ENCODE data around the gene NTM. TPM values are rescaled to one million over a fixed set of nuclear protein-coding genes. Genes with fewer than 3 reads are reported as not detected.

The NTM gene
- total RNA-seq, 1 donor from 2014 or later, result 82.7 TPM

- Mint-ChIP-seq H3K27ac (ENCODE audit: unreplicated experiment) (peak overlapping the region; percentile 72), H3K9me3 (ENCODE audit: unreplicated experiment) (no peaks in the 10 kb centered on the region), H3K27me3 (ENCODE audit: unreplicated experiment) (no peaks in the 10 kb centered on the region), H3K36me3 (ENCODE audit: unreplicated experiment) (no peaks in the 10 kb centered on the region), H3K4me3 (ENCODE audit: unreplicated experiment) (no peak overlapping the region), H3K4me1 (ENCODE audit: unreplicated experiment) (peaks cover 33% of the 10 kb centered on the region)
- no peak for TF ChIP-seq CTCF (IDR thresholded peaks at IDR 0.05)
- DNase-seq (ENCODE audit: extremely low spot score, unreplicated experiment), result no peak
These were observed 742.4 kb downstream of the NTM start for GRCh38 chr11:132112846-132113245.

GRCh38 chr11:132114185-132114584 is 743.8 kb downstream of the NTM start:
- peak; percentile 51 for TF ChIP-seq CTCF (IDR thresholded peaks at IDR 0.05)
- peaks cover 33% of the 10 kb centered on the region for H3K4me1 Mint-ChIP-seq (ENCODE audit: unreplicated experiment)
- DNase-seq (ENCODE audit: extremely low spot score, unreplicated experiment), result no peak
- no peaks in the 10 kb centered on the region for H3K27me3 Mint-ChIP-seq (ENCODE audit: unreplicated experiment)
- peak overlapping the region; percentile 70 for H3K27ac Mint-ChIP-seq (ENCODE audit: unreplicated experiment)
- H3K9me3 Mint-ChIP-seq (ENCODE audit: unreplicated experiment), result no peaks in the 10 kb centered on the region
- no peak overlapping the region for H3K4me3 Mint-ChIP-seq (ENCODE audit: unreplicated experiment)
- H3K36me3 Mint-ChIP-seq (ENCODE audit: unreplicated experiment), result no peaks in the 10 kb centered on the region

- H3K36me3 Mint-ChIP-seq (ENCODE audit: unreplicated experiment), result no peaks in the 10 kb centered on the region
- peaks cover 33% of the 10 kb centered on the region for H3K4me1 Mint-ChIP-seq (ENCODE audit: unreplicated experiment)
- TF ChIP-seq CTCF (IDR thresholded peaks at IDR 0.05), result no peak
- peak overlapping the region; percentile 70 for H3K27ac Mint-ChIP-seq (ENCODE audit: unreplicated experiment)
- no peak overlapping the region for H3K4me3 Mint-ChIP-seq (ENCODE audit: unreplicated experiment)
- H3K27me3 Mint-ChIP-seq (ENCODE audit: unreplicated experiment), result no peaks in the 10 kb centered on the region
- no peak for DNase-seq (ENCODE audit: extremely low spot score, unreplicated experiment)
- H3K9me3 Mint-ChIP-seq (ENCODE audit: unreplicated experiment), result no peaks in the 10 kb centered on the region
These were observed 744.3 kb downstream of the NTM start for GRCh38 chr11:132114743-132115142.

GRCh38 chr11:132115454-132115853 is 745.0 kb downstream of the NTM start:
- Mint-ChIP-seq H3K27ac (ENCODE audit: unreplicated experiment) (no peak overlapping the region), H3K4me1 (ENCODE audit: unreplicated experiment) (peaks cover 36% of the 10 kb centered on the region), H3K36me3 (ENCODE audit: unreplicated experiment) (no peaks in the 10 kb centered on the region), H3K27me3 (ENCODE audit: unreplicated experiment) (no peaks in the 10 kb centered on the region), H3K4me3 (ENCODE audit: unreplicated experiment) (no peak overlapping the region), H3K9me3 (ENCODE audit: unreplicated experiment) (no peaks in the 10 kb centered on the region)
- TF ChIP-seq CTCF (IDR thresholded peaks at IDR 0.05), result no peak
- no peak for DNase-seq (ENCODE audit: extremely low spot score, unreplicated experiment)

- no peak for TF ChIP-seq CTCF (IDR thresholded peaks at IDR 0.05)
- no peak for DNase-seq (ENCODE audit: extremely low spot score, unreplicated experiment)
- Mint-ChIP-seq H3K27ac (ENCODE audit: unreplicated experiment) (no peak overlapping the region), H3K4me1 (ENCODE audit: unreplicated experiment) (peaks cover 36% of the 10 kb centered on the region), H3K27me3 (ENCODE audit: unreplicated experiment) (no peaks in the 10 kb centered on the region), H3K9me3 (ENCODE audit: unreplicated experiment) (no peaks in the 10 kb centered on the region), H3K36me3 (ENCODE audit: unreplicated experiment) (no peaks in the 10 kb centered on the region), H3K4me3 (ENCODE audit: unreplicated experiment) (no peak overlapping the region)
These were observed 746.1 kb downstream of the NTM start for GRCh38 chr11:132116516-132116915.

All from osteocyte (in vitro differentiated cells).